DOHH2 (cell line): ENCODE results near the gene GBX2.

ENCODE experiments used
- H3F3A ChIP-seq: fragments of 200-600 bp; sonication (generic), shearing (Covaris generic); 2 replicates; pipeline ENCODE4 v1.6.0; 2016; ENCODE audit warnings: antibody characterized with exemption, mild to moderate bottlenecking; ENCODE audit not compliant: control insufficient read depth, insufficient read depth
- H3K27ac ChIP-seq: fragments of 200-600 bp; sonication (generic); 2 replicates; pipeline ENCODE4 v1.5.1; 2014; ENCODE audit warnings: low read depth, mild to moderate bottlenecking, low read length, moderate library complexity
- H3K27me3 ChIP-seq: fragments of 200-600 bp; sonication (generic); 2 replicates; pipeline ENCODE4 v1.6.1; 2014; ENCODE audit warnings: mild to moderate bottlenecking, low read length, mixed read lengths; ENCODE audit not compliant: control insufficient read depth
- H3K36me3 ChIP-seq: fragments of 200-600 bp; sonication (generic); 2 replicates; pipeline ENCODE4 v1.6.1; 2014; ENCODE audit warnings: mild to moderate bottlenecking, low read length, moderate library complexity, mixed read lengths; ENCODE audit not compliant: control insufficient read depth
- H3K4me1 ChIP-seq: fragments of 200-600 bp; sonication (generic); 2 replicates; pipeline ENCODE4 v1.6.1; 2014; ENCODE audit warnings: mild to moderate bottlenecking, low read length, mixed read lengths; ENCODE audit not compliant: control insufficient read depth
- H3K4me2 ChIP-seq: fragments of 200-600 bp; sonication (generic); 2 replicates; pipeline ENCODE4 v1.6.0; 2014; ENCODE audit warnings: mild to moderate bottlenecking, low read length, moderate library complexity
- H3K4me3 ChIP-seq: fragments of 200-600 bp; sonication (generic); 2 replicates; pipeline ENCODE4 v1.5.1; 2014; ENCODE audit warnings: mild to moderate bottlenecking, low read length, mixed read lengths
- H3K79me2 ChIP-seq: fragments of 200-600 bp; sonication (generic); 2 replicates; pipeline ENCODE4 v1.6.1; 2014; ENCODE audit warnings: mild to moderate bottlenecking, low read length, mixed read lengths; ENCODE audit not compliant: control insufficient read depth
- H3K9me2 ChIP-seq: fragments of 200-600 bp; sonication (generic); replicated peaks from 2 replicates; pipeline ENCODE4 v1.6.1; 2014; ENCODE audit warnings: mild to moderate bottlenecking, low read length, mixed read lengths; ENCODE audit not compliant: control insufficient read depth
- H3K9me3 ChIP-seq: fragments of 200-600 bp; sonication (generic); 2 replicates; pipeline ENCODE4 v1.6.1; 2014; ENCODE audit warnings: antibody characterized with exemption, low read length, mixed read lengths; ENCODE audit not compliant: control insufficient read depth, insufficient read depth
- H4K20me1 ChIP-seq: fragments of 200-600 bp; sonication (generic); 2 replicates; pipeline ENCODE4 v1.6.0; 2014; ENCODE audit warnings: low read depth, mild to moderate bottlenecking, antibody characterized with exemption, low read length, moderate library complexity; ENCODE audit not compliant: control insufficient read depth, insufficient read depth
- EZH2phosphoT487 ChIP-seq: fragments of 200-600 bp; sonication (generic); IDR thresholded peaks from 2 replicates; pipeline ENCODE4 v1.6.1; 2017; ENCODE audit warnings: borderline replicate concordance, mild to moderate bottlenecking, antibody characterized with exemption, low read length, moderate library complexity, mixed read lengths
- TF ChIP-seq, protein P1 (sequence below): fragments of 200-600 bp; sonication (generic); IDR thresholded peaks from one replicate; pipeline ENCODE4 v1.5.1; 2014; ENCODE audit warnings: antibody characterized with exemption, mild to moderate bottlenecking, low read depth, low read length; ENCODE audit not compliant: poor library complexity, severe bottlenecking

GBX2 gene

DNA sequence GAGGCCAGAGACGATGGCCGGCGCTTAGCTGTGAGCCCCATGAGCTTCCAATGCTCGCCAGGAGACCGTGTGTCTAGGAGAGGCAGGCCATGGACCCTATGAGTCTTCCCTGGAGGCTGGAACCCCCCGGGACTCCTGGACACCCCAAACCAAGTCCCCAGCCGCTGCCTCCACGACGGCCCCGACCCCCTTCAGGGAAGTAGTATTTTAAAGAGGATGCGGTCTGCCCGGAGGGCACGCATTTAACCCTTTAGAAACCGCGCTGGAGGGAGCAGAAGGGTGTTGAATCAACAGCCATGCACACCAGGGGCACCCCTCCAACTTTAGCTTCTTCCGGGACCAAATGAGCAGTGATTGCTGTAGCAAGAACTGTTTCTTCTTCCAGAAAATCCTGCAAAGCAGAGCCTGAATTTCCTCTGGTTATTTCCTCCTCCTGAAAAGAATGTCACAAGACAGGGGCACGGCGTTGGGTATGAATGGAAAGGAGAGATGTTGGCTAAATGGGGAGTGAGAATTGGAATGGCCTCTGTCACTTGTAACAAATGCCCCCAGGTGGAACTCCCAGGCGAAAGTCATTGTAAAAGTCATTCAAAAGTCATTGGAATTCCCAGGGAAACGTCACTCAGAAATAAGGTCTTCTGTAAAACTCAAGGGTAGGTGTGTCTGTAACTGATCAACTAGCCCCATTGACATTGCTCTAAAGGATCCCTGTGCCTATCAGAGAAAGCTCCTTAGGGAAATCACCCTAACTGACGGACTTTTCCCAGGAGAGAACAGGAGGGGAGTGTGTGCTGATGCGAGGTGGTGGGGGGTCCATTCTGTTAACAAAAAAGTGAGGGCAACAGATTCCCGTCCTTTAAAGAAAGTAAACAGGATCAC lies 5.8 kb upstream of the GBX2 start:
- Histone ChIP-seq H3K36me3 (no peaks in the 10 kb centered on the region), H3F3A (no peaks in the 10 kb centered on the region), H3K9me3 (no peaks in the 10 kb centered on the region; the same call in 1 of the 2 replicates), H3K4me3 (no peak overlapping the region), H3K27ac (no peak overlapping the region), H3K27me3 (no peaks in the 10 kb centered on the region), H3K4me2 (no peak overlapping the region), H3K4me1 (no peaks in the 10 kb centered on the region), H3K79me2 (no peaks in the 10 kb centered on the region), H3K9me2 (no peaks in the 10 kb centered on the region), H4K20me1 (no peaks in the 10 kb centered on the region)
- TF ChIP-seq, protein P1, sequence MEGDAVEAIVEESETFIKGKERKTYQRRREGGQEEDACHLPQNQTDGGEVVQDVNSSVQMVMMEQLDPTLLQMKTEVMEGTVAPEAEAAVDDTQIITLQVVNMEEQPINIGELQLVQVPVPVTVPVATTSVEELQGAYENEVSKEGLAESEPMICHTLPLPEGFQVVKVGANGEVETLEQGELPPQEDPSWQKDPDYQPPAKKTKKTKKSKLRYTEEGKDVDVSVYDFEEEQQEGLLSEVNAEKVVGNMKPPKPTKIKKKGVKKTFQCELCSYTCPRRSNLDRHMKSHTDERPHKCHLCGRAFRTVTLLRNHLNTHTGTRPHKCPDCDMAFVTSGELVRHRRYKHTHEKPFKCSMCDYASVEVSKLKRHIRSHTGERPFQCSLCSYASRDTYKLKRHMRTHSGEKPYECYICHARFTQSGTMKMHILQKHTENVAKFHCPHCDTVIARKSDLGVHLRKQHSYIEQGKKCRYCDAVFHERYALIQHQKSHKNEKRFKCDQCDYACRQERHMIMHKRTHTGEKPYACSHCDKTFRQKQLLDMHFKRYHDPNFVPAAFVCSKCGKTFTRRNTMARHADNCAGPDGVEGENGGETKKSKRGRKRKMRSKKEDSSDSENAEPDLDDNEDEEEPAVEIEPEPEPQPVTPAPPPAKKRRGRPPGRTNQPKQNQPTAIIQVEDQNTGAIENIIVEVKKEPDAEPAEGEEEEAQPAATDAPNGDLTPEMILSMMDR, result no peak
- no peak for TF ChIP-seq EZH2phosphoT487

DNA sequence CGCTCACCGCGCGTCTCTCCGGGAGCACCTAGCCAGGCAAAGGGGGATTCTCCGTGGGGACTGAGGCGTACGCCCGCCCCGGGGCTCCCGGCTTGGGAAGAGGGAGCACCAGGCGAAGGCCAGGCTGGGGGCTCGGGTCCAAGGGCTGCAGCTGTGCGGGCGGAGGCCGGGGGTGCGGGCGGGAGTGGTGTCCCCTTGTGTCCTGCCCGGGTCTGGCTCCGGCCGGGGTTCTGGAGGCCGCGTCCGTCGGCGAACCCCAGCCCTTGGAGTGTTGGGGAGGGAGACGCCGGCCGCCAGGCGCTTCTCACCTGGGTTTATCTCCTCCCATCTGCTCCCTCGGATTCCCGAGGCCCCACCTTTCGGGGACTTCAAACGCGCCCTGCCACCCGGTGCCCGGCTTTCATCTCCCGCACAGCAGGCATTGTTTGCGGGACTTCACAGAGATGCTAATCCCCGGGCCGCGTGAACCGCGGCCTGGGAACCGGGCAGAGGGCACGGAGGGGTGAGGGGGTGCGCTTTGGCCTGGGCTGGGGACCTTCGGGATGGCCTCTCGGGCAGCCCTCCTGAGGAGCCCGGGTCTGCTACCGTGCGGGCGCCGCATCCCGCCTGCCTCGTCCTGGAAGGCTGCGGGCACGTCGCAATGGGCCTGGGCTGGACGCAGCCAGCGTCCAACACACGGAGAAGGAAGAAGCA lies 5.0 kb upstream of the GBX2 start:
- H3K79me2 ChIP-seq, result no peaks in the 10 kb centered on the region
- H4K20me1 ChIP-seq, result no peaks in the 10 kb centered on the region
- no peaks in the 10 kb centered on the region for H3K9me2 ChIP-seq
- TF ChIP-seq, protein P1, result no peak
- no peak for TF ChIP-seq EZH2phosphoT487
- no peaks in the 10 kb centered on the region for H3K27me3 ChIP-seq
- H3K36me3 ChIP-seq, result no peaks in the 10 kb centered on the region
- no peaks in the 10 kb centered on the region for H3F3A ChIP-seq
- H3K9me3 ChIP-seq, result no peaks in the 10 kb centered on the region; the same call in 1 of the 2 replicates
- no peak overlapping the region for H3K4me2 ChIP-seq
- H3K4me1 ChIP-seq, result no peaks in the 10 kb centered on the region
- no peak overlapping the region for H3K27ac ChIP-seq
- H3K4me3 ChIP-seq, result no peak overlapping the region

DNA sequence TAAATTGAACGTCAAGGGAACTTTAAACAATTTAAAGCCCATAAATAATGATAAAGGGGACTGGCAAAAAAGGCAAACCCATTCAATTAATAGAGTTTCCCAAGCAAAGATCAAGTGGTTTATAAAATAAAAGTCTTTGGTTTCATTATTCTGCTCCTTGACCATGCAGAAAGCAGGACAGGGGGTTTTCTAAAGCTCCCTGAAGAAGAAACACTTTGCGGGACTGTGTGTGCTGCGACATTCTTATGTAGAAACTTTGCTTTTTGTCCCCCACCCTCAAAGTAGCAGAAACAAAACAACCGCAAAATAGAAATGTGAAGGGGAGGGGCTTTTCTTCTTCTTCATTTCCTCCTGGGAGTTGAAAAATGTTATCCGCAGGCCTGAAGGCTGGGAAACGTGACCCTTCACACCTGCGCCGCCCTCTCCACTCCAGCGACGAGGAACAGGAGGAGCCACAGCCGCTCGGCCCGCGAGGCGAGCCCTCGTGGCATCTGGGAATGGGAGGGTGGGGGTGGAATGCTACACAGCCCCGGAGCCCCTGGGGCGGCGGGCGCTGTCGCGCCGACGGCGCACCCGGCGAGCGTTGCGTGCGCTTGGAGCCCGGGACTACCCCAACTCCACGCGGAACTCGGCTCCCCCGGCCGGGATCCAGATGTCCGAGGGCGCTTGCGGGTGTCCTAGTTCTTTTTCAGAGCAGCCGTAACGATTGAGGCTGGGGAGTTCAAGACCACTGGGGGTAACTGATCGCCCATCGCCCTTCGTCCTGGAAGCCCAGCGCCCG lies 4.3 kb upstream of the GBX2 start:
- Histone ChIP-seq H3K9me3 (no peaks in the 10 kb centered on the region; the same call in 1 of the 2 replicates), H3K4me1 (no peaks in the 10 kb centered on the region), H4K20me1 (no peaks in the 10 kb centered on the region), H3K27me3 (no peaks in the 10 kb centered on the region), H3K36me3 (no peaks in the 10 kb centered on the region), H3K4me2 (no peak overlapping the region), H3K27ac (no peak overlapping the region), H3F3A (no peaks in the 10 kb centered on the region), H3K9me2 (no peaks in the 10 kb centered on the region), H3K79me2 (no peaks in the 10 kb centered on the region), H3K4me3 (no peak overlapping the region)
- TF ChIP-seq, protein P1, result no peak
- no peak for TF ChIP-seq EZH2phosphoT487
